Activated naive CD4-positive, alpha-beta T cell treated with Interleukin-2 at 50 U/mL for 16 hours (primary cell): Measurements from ENCODE around the gene YKT6.

ENCODE experiments used
- DNase-seq: peaks from one replicate; pipeline ENCODE4 v3.0.0-alpha.2; 2020

The YKT6 gene

GRCh38 chr7:44237696-44238095, 36.9 kb downstream of the YKT6 start:
- DNase-seq, result no peak

GRCh38 chr7:44238116-44238695, 37.4 kb downstream of the YKT6 start:
- no peak for DNase-seq

- no peak for DNase-seq
Measured at GRCh38 chr7:44239361-44239760, 38.6 kb downstream of the YKT6 start.

GRCh38 chr7:44240376-44240775, 39.6 kb downstream of the YKT6 start:
- no peak for DNase-seq

- DNase-seq, result peak; percentile 62
Measured at GRCh38 chr7:44240983-44241510, 40.3 kb downstream of the YKT6 start.

GRCh38 chr7:44242091-44242490, 41.3 kb downstream of the YKT6 start:
- no peak for DNase-seq

GRCh38 chr7:44244282-44244681, 43.5 kb downstream of the YKT6 start:
- DNase-seq, result peak; percentile 35

GRCh38 chr7:44246396-44247113, 45.8 kb downstream of the YKT6 start:
- no peak for DNase-seq

GRCh38 chr7:44247868-44248651, 47.3 kb downstream of the YKT6 start:
- DNase-seq, result no peak

- DNase-seq, result no peak
Measured at GRCh38 chr7:44249639-44250234, 49.0 kb downstream of the YKT6 start.

GRCh38 chr7:44251269-44251668, 50.5 kb downstream of the YKT6 start:
- no peak for DNase-seq

GRCh38 chr7:44251881-44252280, 51.1 kb downstream of the YKT6 start:
- DNase-seq, result no peak

GRCh38 chr7:44256459-44256858, 55.7 kb downstream of the YKT6 start:
- no peak for DNase-seq

GRCh38 chr7:44257213-44257612, 56.4 kb downstream of the YKT6 start:
- DNase-seq, result no peak

GRCh38 chr7:44257618-44258422, 57.0 kb downstream of the YKT6 start:
- DNase-seq, result peak; percentile 82

GRCh38 chr7:44258423-44258760, 57.6 kb downstream of the YKT6 start:
- no peak for DNase-seq

GRCh38 chr7:44258865-44259546, 58.2 kb downstream of the YKT6 start:
- DNase-seq, result no peak

GRCh38 chr7:44259547-44260457, 59.0 kb downstream of the YKT6 start:
- no peak for DNase-seq

GRCh38 chr7:44261240-44261639, 60.5 kb downstream of the YKT6 start:
- no peak for DNase-seq

- DNase-seq, result no peak
Measured at GRCh38 chr7:44262031-44262430, 61.3 kb downstream of the YKT6 start.
